ENCODE data around the gene LENEP. TPM values are rescaled to one million over a fixed set of nuclear protein-coding genes. Genes with fewer than 3 reads are reported as not detected.

Gene LENEP
- total RNA-seq, 1 donor from 2014 or later: not detected

Small RNAs within 50 kb of the gene (microRNA-seq; reads per million reads assigned to microRNA genes)
- gene MIR4258 (ENCODE audit: borderline number of aligned reads): not detected

Other genes starting within 250 kb of the LENEP start
- gene KCNN3, start 123.3 kb upstream of the LENEP start, total RNA-seq: 0.96 TPM
- gene PMVK, start 56.9 kb upstream of the LENEP start, total RNA-seq: 31.2 TPM
- gene PBXIP1, start 37.5 kb upstream of the LENEP start, total RNA-seq: 43.5 TPM
- gene PYGO2, start 31.8 kb upstream of the LENEP start, total RNA-seq: 22.2 TPM
- 199 TPM for gene SHC1, start 22.8 kb upstream of the LENEP start, total RNA-seq
- gene CKS1B, start 18.9 kb upstream of the LENEP start, total RNA-seq: 41.2 TPM
- 43.7 TPM for gene FLAD1, start 10.2 kb upstream of the LENEP start, total RNA-seq
- gene ZBTB7B, start 9.2 kb downstream of the LENEP start, total RNA-seq: 80.4 TPM
- 0.87 TPM for gene DCST2, start 40.2 kb downstream of the LENEP start, total RNA-seq
- not detected for gene DCST1, start 40.2 kb downstream of the LENEP start, total RNA-seq
- 176 TPM for gene ADAM15, start 57.7 kb downstream of the LENEP start, total RNA-seq
- 3.1 TPM for gene EFNA4, start 70.2 kb downstream of the LENEP start, total RNA-seq
- gene EFNA3, start 85.3 kb downstream of the LENEP start, total RNA-seq: 0.58 TPM
- 17.8 TPM for gene EFNA1, start 134.3 kb downstream of the LENEP start, total RNA-seq
- 30.2 TPM for gene SLC50A1, start 142.3 kb downstream of the LENEP start, total RNA-seq
- gene DPM3, start 146.9 kb downstream of the LENEP start, total RNA-seq: 76.2 TPM
- gene KRTCAP2, start 179.7 kb downstream of the LENEP start, total RNA-seq: 155 TPM
- 0.22 TPM for gene TRIM46, start 180.3 kb downstream of the LENEP start, total RNA-seq
- 17.9 TPM for gene THBS3, start 214.3 kb downstream of the LENEP start, total RNA-seq
- 40.0 TPM for gene MTX1, start 215.1 kb downstream of the LENEP start, total RNA-seq

Data from mesenteric fat pad (tissue), 1 donor.